HCT116 (cell line): ENCODE results near the gene C1QBP.

Experiments used
- POLR2A ChIP-seq: IDR thresholded peaks from 2 replicates; pipeline ENCODE4 v1.7.0; 2011; ENCODE audit warnings: borderline replicate concordance; ENCODE audit not compliant: insufficient read depth, insufficient read length; ENCODE audit errors: extremely low read depth
- TF ChIP-seq, protein P1 (sequence below), 3 experiments: fragments of 200-600 bp in 1 of 3; sonication (generic) in 1 of 3; IDR thresholded peaks in 2 of 3; conservative IDR thresholded peaks in 1 of 3; 2 replicates each; pipeline ENCODE4 v1.5.1; 2012 to 2017; ENCODE audit warnings: low read depth in 2 of 3, low read length in 2 of 3, antibody characterized with exemption in 1 of 3, borderline replicate concordance in 1 of 3, control low read depth in 1 of 3, mild to moderate bottlenecking in 1 of 3, mixed read lengths in 1 of 3, mixed run types in 1 of 3, moderate library complexity in 1 of 3; ENCODE audit not compliant: insufficient read depth in 1 of 3

DNA sequence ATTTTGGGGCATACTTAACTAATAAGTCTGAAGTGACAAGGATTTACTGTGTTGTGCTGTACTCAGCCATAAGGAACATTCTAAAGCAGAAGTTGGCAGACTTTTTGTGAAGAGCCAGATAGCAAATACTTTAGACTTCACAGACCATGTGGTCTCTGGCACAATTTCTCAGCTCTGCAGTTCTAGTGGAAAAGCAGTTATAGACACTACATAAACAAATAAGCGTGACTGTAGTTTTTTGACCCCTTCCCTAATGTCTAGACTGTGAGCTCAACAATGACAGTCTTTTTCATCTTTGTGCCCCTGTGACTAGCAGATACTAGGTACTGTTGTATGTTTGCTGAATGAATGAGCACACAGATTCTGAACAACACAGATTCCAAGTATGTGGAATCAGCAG lies 14.0 kb downstream of the C1QBP start:
- TF ChIP-seq POLR2A, result no peak
- TF ChIP-seq, protein P1, sequence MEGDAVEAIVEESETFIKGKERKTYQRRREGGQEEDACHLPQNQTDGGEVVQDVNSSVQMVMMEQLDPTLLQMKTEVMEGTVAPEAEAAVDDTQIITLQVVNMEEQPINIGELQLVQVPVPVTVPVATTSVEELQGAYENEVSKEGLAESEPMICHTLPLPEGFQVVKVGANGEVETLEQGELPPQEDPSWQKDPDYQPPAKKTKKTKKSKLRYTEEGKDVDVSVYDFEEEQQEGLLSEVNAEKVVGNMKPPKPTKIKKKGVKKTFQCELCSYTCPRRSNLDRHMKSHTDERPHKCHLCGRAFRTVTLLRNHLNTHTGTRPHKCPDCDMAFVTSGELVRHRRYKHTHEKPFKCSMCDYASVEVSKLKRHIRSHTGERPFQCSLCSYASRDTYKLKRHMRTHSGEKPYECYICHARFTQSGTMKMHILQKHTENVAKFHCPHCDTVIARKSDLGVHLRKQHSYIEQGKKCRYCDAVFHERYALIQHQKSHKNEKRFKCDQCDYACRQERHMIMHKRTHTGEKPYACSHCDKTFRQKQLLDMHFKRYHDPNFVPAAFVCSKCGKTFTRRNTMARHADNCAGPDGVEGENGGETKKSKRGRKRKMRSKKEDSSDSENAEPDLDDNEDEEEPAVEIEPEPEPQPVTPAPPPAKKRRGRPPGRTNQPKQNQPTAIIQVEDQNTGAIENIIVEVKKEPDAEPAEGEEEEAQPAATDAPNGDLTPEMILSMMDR (IDR thresholded peaks at IDR 0.05 in 2 of 3, conservative IDR thresholded peaks at IDR 0.05 in 1 of 3; ENCODE audit: borderline replicate concordance in 1 of 3, insufficient read depth in 1 of 3, low read depth in 2 of 3, low read length in 2 of 3), result no peak
